HL-60 (cell line): ENCODE results near the gene PITPNC1.
"Not testable (repeated sequence)": the region's sequence is repeated elsewhere in the genome, so short reads cannot be mapped to it uniquely, and the experiment has no call there.

ENCODE experiments used
- DNase-seq, 2 experiments: peaks; one replicate each; pipeline ENCODE4 v3.0.0-alpha.2; 2010 to 2020; ENCODE audit warnings: low read depth in 1 of 2, low spot score in 1 of 2
- H3K27ac ChIP-seq: fragments of 250-450 bp; sonication (Bioruptor Pico); replicated peaks from 2 replicates; pipeline ENCODE4 v1.5.1; 2020; ENCODE audit warnings: mild to moderate bottlenecking, moderate library complexity
- H3K27me3 ChIP-seq: fragments of 250-450 bp; sonication (Bioruptor Pico); 2 replicates; pipeline ENCODE4 v1.5.1; 2021; ENCODE audit warnings: mild to moderate bottlenecking, moderate library complexity; ENCODE audit not compliant: insufficient read depth, poor library complexity, severe bottlenecking
- H3K4me3 ChIP-seq: replicated peaks from 2 replicates; pipeline ENCODE4 v1.5.1; 2011; ENCODE audit warnings: mild to moderate bottlenecking, control low read depth, low read length; ENCODE audit not compliant: insufficient read depth
- CTCF ChIP-seq: IDR thresholded peaks from one replicate; pipeline ENCODE4 v1.5.1; 2011; ENCODE audit warnings: low read length, control low read depth, inconsistent platforms; ENCODE audit not compliant: insufficient read depth
- GABPA ChIP-seq: IDR thresholded peaks from 2 replicates; pipeline ENCODE4 v1.6.1; 2012; ENCODE audit warnings: low read depth
- POLR2AphosphoS5 ChIP-seq: IDR thresholded peaks from 2 replicates; pipeline ENCODE4 v1.6.1; 2012; ENCODE audit warnings: low read depth
- REST ChIP-seq: IDR thresholded peaks from 2 replicates; pipeline ENCODE4 v1.6.1; 2012; ENCODE audit warnings: low read depth; ENCODE audit not compliant: insufficient replicate concordance
- SPI1 ChIP-seq: IDR thresholded peaks from 2 replicates; pipeline ENCODE4 v1.6.1; 2012; ENCODE audit warnings: low read depth, mild to moderate bottlenecking, borderline replicate concordance

PITPNC1 gene

GRCh38 chr17:67478401-67479041 lies 101.4 kb downstream of the PITPNC1 start:
- H3K27ac ChIP-seq, result no peak overlapping the region
- DNase-seq, result no peak
- no peak for TF ChIP-seq CTCF
- no peak for TF ChIP-seq GABPA
- TF ChIP-seq REST, result no peak
- no peak for TF ChIP-seq SPI1
- no peak for TF ChIP-seq POLR2AphosphoS5
- H3K27me3 ChIP-seq, result no peaks in the 10 kb centered on the region
- H3K4me3 ChIP-seq, result no peak overlapping the region

GRCh38 chr17:67479148-67479547 lies 102.1 kb downstream of the PITPNC1 start:
- Histone ChIP-seq H3K27me3 (no peaks in the 10 kb centered on the region), H3K4me3 (no peak overlapping the region), H3K27ac (no peak overlapping the region)
- TF ChIP-seq POLR2AphosphoS5 (no peak), SPI1 (no peak), REST (no peak), GABPA (no peak), CTCF (no peak)
- DNase-seq, result no peak

- H3K27ac ChIP-seq, result peak overlapping the region; percentile 77
- DNase-seq, H3K4me3 ChIP-seq, H3K27me3 ChIP-seq: not testable (repeated sequence)
Measured at GRCh38 chr17:67480959-67481358, 103.9 kb downstream of the PITPNC1 start.

GRCh38 chr17:67481808-67482207 lies 104.7 kb downstream of the PITPNC1 start:
- Histone ChIP-seq H3K4me3 (no peak overlapping the region), H3K27ac (peak overlapping the region; percentile 77), H3K27me3 (no peaks in the 10 kb centered on the region)
- peak; percentile 49 to 84 for DNase-seq
- TF ChIP-seq SPI1 (no peak), POLR2AphosphoS5 (no peak), CTCF (no peak), REST (no peak), GABPA (no peak)
